HepG2 (cell line): ENCODE data around the gene PLB1. TPM values are rescaled to one million over a fixed set of nuclear protein-coding genes. Genes with fewer than 3 reads are reported as not detected.

Experiments
- ATAC-seq: fragments of 200-7000 bp; cut with Tn5 transposase; 3 replicates; pipeline ENCODE4 v1.9.1; 2020; ENCODE audit warnings: mild to moderate bottlenecking, moderate library complexity
- BruUV-seq: library from RNA; stranded (reverse); fragments of 400-500 nt; replicated peaks from 2 replicates; lab custom pipeline; 2021; lab: Mats Ljungman, UMichigan
- CTCF ChIA-PET: fragments of 300-600 bp; formaldehyde crosslinking; extraction: SDS; loops from one replicate; lab custom pipeline; 2021; ENCODE audit warnings: low total read pairs, inconsistent platforms, low intra/inter-chr PET ratio; lab: Yijun Ruan, JAX
- POLR2A ChIA-PET: fragments of 350-600 bp; sonication (Branson Sonifier 250); formaldehyde crosslinking; loops from one replicate; lab custom pipeline; 2020; ENCODE audit warnings: antibody characterized with exemption, inconsistent platforms; lab: Yijun Ruan, JAX
- DNase-seq: peaks from one replicate; pipeline ENCODE4 v3.0.0-alpha.2; 2015; ENCODE audit warnings: low spot score
- FAIRE-seq: peaks from 3 replicates; lab custom pipeline; 2011; peaks lifted over from hg19 to GRCh38; lab: Jason Lieb, UNC
- H2AFZ ChIP-seq: one replicate; pipeline ENCODE4 v1.6.1; 2011; ENCODE audit warnings: low read length, inconsistent platforms
- H3K27ac ChIP-seq: fragments of 300-600 bp; 3 replicates; pipeline ENCODE4 v1.8.0; 2011; ENCODE audit warnings: mixed run types, mild to moderate bottlenecking, mixed read lengths, low read length, inconsistent platforms; ENCODE audit not compliant: insufficient read depth; ENCODE audit errors: extremely low read length
- H3K27me3 ChIP-seq, 2 experiments: fragments of 200-600 bp in 1 of 2; 2 replicates in 1 of 2; 3 replicates in 1 of 2; pipeline versions ENCODE4 v1.6.0 to v1.8.0; 2011; ENCODE audit warnings: low read length in 2 of 2, mild to moderate bottlenecking in 2 of 2, moderate library complexity in 2 of 2, inconsistent platforms in 1 of 2; ENCODE audit not compliant: insufficient read depth in 2 of 2, control insufficient read depth in 1 of 2
- H3K36me3 ChIP-seq, 2 experiments: fragments of 200-600 bp in 1 of 2; replicated peaks in 1 of 2; 2 replicates in 1 of 2; 3 replicates in 1 of 2; pipeline versions ENCODE4 v1.5.1 to v1.8.0; 2011; ENCODE audit warnings: low read length in 2 of 2, inconsistent platforms in 1 of 2; ENCODE audit not compliant: insufficient read depth in 2 of 2, control insufficient read depth in 1 of 2
- H3K4me1 ChIP-seq: 2 replicates; pipeline ENCODE4 v1.5.1; 2012; ENCODE audit warnings: low read length, inconsistent platforms; ENCODE audit not compliant: insufficient read depth
- H3K4me2 ChIP-seq: 2 replicates; pipeline ENCODE4 v1.6.0; 2011; ENCODE audit warnings: low read depth, low read length, inconsistent platforms
- H3K4me3 ChIP-seq, 3 experiments: fragments of 200-600 bp in 1 of 3; sonication (generic), shearing (Covaris generic) in 1 of 3; replicated peaks in 1 of 3; 2 replicates each; pipeline ENCODE4 v1.5.1; 2011 to 2016; ENCODE audit warnings: low read length in 3 of 3, inconsistent platforms in 2 of 3, low read depth in 2 of 3, mild to moderate bottlenecking in 2 of 3, control low read depth in 1 of 3, mixed read lengths in 1 of 3; ENCODE audit not compliant: insufficient read depth in 1 of 3
- H3K79me2 ChIP-seq: one replicate; pipeline ENCODE4 v1.6.1; 2011; ENCODE audit warnings: low read length, inconsistent platforms; ENCODE audit not compliant: insufficient read depth
- H3K9ac ChIP-seq: 2 replicates; pipeline ENCODE4 v1.6.0; 2011; ENCODE audit warnings: mild to moderate bottlenecking, low read depth, low read length, inconsistent platforms; ENCODE audit not compliant: insufficient read depth
- H3K9me3 ChIP-seq: 2 replicates; pipeline ENCODE4 v1.5.1; 2012; ENCODE audit warnings: mild to moderate bottlenecking, low read length
- H4K20me1 ChIP-seq: 2 replicates; pipeline ENCODE4 v1.6.0; 2011; ENCODE audit warnings: inconsistent platforms, mild to moderate bottlenecking, low read length, moderate library complexity; ENCODE audit not compliant: insufficient read depth
- TOE1 ChIP-seq: sonication (generic); formaldehyde crosslinking; IDR thresholded peaks from 2 replicates; pipeline ENCODE4 v1.4.0; 2020; ENCODE audit warnings: mild to moderate bottlenecking, missing genetic modification reagents
- ZNF20 ChIP-seq: sonication (generic); formaldehyde crosslinking; IDR thresholded peaks from 2 replicates; pipeline ENCODE4 v1.4.0; 2020; ENCODE audit warnings: mild to moderate bottlenecking, moderate library complexity, missing genetic modification reagents
- WGBS: methylation state at CpG from one replicate; pipeline ENCODE4 v1.1.6; 2017; ENCODE audit warnings: low lambda C conversion rate; 5-methylcytosine and 5-hydroxymethylcytosine counted together
- in situ Hi-C: cut with HindIII; loops from 2 replicates; pipeline ENCODE4 v1.10.0; 2017; ENCODE audit warnings: low pct_unique_long_range_greater_than_20kb; ENCODE audit not compliant: extremely low pct_ligation_motif_present
- intact Hi-C: fragments of 100-400 bp; cut with micrococcal nuclease; formaldehyde crosslinking; loops from one replicate; pipeline ENCODE4 v1.10.0; 2022; ENCODE audit not compliant: unreplicated experiment
- polyA plus RNA-seq, 8 experiments: library from polyadenylated mRNA; depleted of rRNA in 3 of 8; stranded (reverse) in 7 of 8; unstranded in 1 of 8; fragments of >200 nt; fragmentation: Illumina TruSeq in 4 of 8; extraction: Trizol in 4 of 8; gene quantifications; 2 replicates each; pipeline versions ENCODE4 v1.2.1 to v1.2.3, GENCODE V29; 2011 to 2016; ENCODE audit warnings: low read depth in 4 of 8, missing spikeins in 1 of 8, mixed read lengths in 1 of 8; ENCODE audit not compliant: insufficient read depth in 1 of 8
- total RNA-seq, 5 experiments: library from RNA; depleted of rRNA; stranded (reverse); fragments of >200 nt; fragmentation: Illumina TruSeq; extraction: Trizol; gene quantifications; 2 replicates each; pipeline ENCODE4 v1.2.3, GENCODE V29; 2016; ENCODE audit warnings: low read depth in 1 of 5
- TF ChIP-seq, protein P1 (sequence below): sonication (generic); formaldehyde crosslinking; IDR thresholded peaks from 2 replicates; pipeline ENCODE4 v1.4.0; 2020; ENCODE audit warnings: missing genetic modification reagents
- TF ChIP-seq, protein P2 (sequence below): sonication (generic); formaldehyde crosslinking; IDR thresholded peaks from 2 replicates; pipeline ENCODE4 v1.4.0; 2020; ENCODE audit warnings: missing genetic modification reagents
- TF ChIP-seq, protein P3 (sequence below): sonication (generic); formaldehyde crosslinking; IDR thresholded peaks from 2 replicates; pipeline ENCODE4 v1.4.0; 2020; ENCODE audit warnings: missing genetic modification reagents, mild to moderate bottlenecking, borderline replicate concordance
- TF ChIP-seq, protein P4 (sequence below): sonication (generic); formaldehyde crosslinking; IDR thresholded peaks from 2 replicates; pipeline ENCODE4 v1.5.0; 2020; ENCODE audit warnings: missing genetic modification reagents
- TF ChIP-seq, protein P5 (sequence below): sonication (generic); formaldehyde crosslinking; IDR thresholded peaks from 2 replicates; pipeline ENCODE4 v1.4.0; 2020; ENCODE audit warnings: missing genetic modification reagents, borderline replicate concordance
- TF ChIP-seq, protein P6 (sequence below): sonication (generic); formaldehyde crosslinking; IDR thresholded peaks from 2 replicates; pipeline ENCODE4 v1.8.0; 2022; ENCODE audit warnings: mild to moderate bottlenecking, missing genetic modification reagents, moderate library complexity
- TF ChIP-seq, protein P7 (sequence below): sonication (generic); formaldehyde crosslinking; IDR thresholded peaks from 2 replicates; pipeline ENCODE4 v1.5.0; 2020; ENCODE audit warnings: missing genetic modification reagents, mild to moderate bottlenecking, borderline replicate concordance

PLB1 gene
- total and polyA plus RNA-seq, 2 of the 13 experiments (the other 11 are each of a cell fraction or from before 2014, with no cell fraction given): 0.20 to 1.8 TPM

DNA sequence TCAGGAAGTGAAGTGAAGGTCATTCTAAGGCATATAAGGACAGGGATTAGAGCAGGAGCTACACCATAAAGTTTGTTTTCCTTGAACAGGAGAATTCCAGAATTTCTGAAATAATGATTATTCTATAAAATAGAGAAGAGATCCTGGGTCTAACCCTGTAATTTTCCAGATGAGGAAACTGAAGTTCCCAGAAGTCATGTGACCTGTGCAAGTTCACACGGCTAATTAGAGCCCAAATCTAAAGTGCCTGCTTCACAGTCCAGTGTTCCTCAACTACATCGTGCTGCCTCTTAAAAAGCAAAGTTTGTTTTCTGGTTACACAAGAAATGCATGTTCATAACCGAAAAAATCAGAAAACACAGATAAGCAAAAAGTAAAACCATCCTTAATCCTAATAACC is 34.9 kb downstream of the PLB1 start:
- in situ Hi-C loops (no loop called here), intact Hi-C loops (no loop called here)
- BruUV-seq: no TSS peak
- no peak for FAIRE-seq
- Histone ChIP-seq H3K27ac (no peak overlapping the region), H3K4me2 (no peak overlapping the region), H3K27me3 (peaks cover 2 to 32% of the 10 kb centered on the region in 2 experiments; a peak in 3 of 5 replicates), H4K20me1 (no peaks in the 10 kb centered on the region), H3K36me3 (no peaks in the 10 kb centered on the region), H3K4me1 (no peaks in the 10 kb centered on the region), H3K79me2 (no peaks in the 10 kb centered on the region), H3K9ac (no peak overlapping the region), H2AFZ (no peak overlapping the region), H3K4me3 (no peak overlapping the region), H3K9me3 (no peaks in the 10 kb centered on the region)
- WGBS: 1% methylated on average over 3 of the region's 3 CpGs
- no peak for DNase-seq
- ChIA-PET CTCF (no interaction called here), POLR2A (no interaction called here)
- ATAC-seq: no peak
- TF ChIP-seq, protein P1, sequence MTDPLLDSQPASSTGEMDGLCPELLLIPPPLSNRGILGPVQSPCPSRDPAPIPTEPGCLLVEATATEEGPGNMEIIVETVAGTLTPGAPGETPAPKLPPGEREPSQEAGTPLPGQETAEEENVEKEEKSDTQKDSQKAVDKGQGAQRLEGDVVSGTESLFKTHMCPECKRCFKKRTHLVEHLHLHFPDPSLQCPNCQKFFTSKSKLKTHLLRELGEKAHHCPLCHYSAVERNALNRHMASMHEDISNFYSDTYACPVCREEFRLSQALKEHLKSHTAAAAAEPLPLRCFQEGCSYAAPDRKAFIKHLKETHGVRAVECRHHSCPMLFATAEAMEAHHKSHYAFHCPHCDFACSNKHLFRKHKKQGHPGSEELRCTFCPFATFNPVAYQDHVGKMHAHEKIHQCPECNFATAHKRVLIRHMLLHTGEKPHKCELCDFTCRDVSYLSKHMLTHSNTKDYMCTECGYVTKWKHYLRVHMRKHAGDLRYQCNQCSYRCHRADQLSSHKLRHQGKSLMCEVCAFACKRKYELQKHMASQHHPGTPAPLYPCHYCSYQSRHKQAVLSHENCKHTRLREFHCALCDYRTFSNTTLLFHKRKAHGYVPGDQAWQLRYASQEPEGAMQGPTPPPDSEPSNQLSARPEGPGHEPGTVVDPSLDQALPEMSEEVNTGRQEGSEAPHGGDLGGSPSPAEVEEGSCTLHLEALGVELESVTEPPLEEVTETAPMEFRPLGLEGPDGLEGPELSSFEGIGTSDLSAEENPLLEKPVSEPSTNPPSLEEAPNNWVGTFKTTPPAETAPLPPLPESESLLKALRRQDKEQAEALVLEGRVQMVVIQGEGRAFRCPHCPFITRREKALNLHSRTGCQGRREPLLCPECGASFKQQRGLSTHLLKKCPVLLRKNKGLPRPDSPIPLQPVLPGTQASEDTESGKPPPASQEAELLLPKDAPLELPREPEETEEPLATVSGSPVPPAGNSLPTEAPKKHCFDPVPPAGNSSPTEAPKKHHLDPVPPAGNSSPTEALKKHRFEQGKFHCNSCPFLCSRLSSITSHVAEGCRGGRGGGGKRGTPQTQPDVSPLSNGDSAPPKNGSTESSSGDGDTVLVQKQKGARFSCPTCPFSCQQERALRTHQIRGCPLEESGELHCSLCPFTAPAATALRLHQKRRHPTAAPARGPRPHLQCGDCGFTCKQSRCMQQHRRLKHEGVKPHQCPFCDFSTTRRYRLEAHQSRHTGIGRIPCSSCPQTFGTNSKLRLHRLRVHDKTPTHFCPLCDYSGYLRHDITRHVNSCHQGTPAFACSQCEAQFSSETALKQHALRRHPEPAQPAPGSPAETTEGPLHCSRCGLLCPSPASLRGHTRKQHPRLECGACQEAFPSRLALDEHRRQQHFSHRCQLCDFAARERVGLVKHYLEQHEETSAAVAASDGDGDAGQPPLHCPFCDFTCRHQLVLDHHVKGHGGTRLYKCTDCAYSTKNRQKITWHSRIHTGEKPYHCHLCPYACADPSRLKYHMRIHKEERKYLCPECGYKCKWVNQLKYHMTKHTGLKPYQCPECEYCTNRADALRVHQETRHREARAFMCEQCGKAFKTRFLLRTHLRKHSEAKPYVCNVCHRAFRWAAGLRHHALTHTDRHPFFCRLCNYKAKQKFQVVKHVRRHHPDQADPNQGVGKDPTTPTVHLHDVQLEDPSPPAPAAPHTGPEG (CRISPR knock-in tag): no peak
- TF ChIP-seq, protein P2, sequence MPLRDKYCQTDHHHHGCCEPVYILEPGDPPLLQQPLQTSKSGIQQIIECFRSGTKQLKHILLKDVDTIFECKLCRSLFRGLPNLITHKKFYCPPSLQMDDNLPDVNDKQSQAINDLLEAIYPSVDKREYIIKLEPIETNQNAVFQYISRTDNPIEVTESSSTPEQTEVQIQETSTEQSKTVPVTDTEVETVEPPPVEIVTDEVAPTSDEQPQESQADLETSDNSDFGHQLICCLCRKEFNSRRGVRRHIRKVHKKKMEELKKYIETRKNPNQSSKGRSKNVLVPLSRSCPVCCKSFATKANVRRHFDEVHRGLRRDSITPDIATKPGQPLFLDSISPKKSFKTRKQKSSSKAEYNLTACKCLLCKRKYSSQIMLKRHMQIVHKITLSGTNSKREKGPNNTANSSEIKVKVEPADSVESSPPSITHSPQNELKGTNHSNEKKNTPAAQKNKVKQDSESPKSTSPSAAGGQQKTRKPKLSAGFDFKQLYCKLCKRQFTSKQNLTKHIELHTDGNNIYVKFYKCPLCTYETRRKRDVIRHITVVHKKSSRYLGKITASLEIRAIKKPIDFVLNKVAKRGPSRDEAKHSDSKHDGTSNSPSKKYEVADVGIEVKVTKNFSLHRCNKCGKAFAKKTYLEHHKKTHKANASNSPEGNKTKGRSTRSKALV (CRISPR knock-in tag): no peak
- TF ChIP-seq, protein P3, sequence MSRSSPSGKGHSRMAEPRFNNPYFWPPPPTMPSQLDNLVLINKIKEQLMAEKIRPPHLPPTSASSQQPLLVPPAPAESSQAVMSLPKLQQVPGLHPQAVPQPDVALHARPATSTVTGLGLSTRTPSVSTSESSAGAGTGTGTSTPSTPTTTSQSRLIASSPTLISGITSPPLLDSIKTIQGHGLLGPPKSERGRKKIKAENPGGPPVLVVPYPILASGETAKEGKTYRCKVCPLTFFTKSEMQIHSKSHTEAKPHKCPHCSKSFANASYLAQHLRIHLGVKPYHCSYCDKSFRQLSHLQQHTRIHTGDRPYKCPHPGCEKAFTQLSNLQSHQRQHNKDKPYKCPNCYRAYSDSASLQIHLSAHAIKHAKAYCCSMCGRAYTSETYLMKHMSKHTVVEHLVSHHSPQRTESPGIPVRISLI (CRISPR knock-in tag): no peak
- TF ChIP-seq, protein P4, sequence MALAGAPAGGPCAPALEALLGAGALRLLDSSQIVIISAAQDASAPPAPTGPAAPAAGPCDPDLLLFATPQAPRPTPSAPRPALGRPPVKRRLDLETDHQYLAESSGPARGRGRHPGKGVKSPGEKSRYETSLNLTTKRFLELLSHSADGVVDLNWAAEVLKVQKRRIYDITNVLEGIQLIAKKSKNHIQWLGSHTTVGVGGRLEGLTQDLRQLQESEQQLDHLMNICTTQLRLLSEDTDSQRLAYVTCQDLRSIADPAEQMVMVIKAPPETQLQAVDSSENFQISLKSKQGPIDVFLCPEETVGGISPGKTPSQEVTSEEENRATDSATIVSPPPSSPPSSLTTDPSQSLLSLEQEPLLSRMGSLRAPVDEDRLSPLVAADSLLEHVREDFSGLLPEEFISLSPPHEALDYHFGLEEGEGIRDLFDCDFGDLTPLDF (CRISPR knock-in tag): no peak
- TF ChIP-seq, protein P5, sequence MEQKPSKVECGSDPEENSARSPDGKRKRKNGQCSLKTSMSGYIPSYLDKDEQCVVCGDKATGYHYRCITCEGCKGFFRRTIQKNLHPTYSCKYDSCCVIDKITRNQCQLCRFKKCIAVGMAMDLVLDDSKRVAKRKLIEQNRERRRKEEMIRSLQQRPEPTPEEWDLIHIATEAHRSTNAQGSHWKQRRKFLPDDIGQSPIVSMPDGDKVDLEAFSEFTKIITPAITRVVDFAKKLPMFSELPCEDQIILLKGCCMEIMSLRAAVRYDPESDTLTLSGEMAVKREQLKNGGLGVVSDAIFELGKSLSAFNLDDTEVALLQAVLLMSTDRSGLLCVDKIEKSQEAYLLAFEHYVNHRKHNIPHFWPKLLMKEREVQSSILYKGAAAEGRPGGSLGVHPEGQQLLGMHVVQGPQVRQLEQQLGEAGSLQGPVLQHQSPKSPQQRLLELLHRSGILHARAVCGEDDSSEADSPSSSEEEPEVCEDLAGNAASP (CRISPR knock-in tag): no peak
- TF ChIP-seq, protein P6, sequence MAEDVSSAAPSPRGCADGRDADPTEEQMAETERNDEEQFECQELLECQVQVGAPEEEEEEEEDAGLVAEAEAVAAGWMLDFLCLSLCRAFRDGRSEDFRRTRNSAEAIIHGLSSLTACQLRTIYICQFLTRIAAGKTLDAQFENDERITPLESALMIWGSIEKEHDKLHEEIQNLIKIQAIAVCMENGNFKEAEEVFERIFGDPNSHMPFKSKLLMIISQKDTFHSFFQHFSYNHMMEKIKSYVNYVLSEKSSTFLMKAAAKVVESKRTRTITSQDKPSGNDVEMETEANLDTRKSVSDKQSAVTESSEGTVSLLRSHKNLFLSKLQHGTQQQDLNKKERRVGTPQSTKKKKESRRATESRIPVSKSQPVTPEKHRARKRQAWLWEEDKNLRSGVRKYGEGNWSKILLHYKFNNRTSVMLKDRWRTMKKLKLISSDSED (CRISPR knock-in tag): no peak
- TF ChIP-seq TOE1 (no peak), ZNF20 (CRISPR knock-in tag) (no peak)
- TF ChIP-seq, protein P7, sequence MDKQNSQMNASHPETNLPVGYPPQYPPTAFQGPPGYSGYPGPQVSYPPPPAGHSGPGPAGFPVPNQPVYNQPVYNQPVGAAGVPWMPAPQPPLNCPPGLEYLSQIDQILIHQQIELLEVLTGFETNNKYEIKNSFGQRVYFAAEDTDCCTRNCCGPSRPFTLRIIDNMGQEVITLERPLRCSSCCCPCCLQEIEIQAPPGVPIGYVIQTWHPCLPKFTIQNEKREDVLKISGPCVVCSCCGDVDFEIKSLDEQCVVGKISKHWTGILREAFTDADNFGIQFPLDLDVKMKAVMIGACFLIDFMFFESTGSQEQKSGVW: no peak
